GM10266 (cell line): Measurements from ENCODE around the gene PIEZO2.
"Not testable (repeated sequence)": the region's sequence is repeated elsewhere in the genome, so short reads cannot be mapped to it uniquely, and the experiment has no call there.

Source experiments
- DNase-seq: peaks from one replicate; pipeline ENCODE4 v3.0.0; 2012; ENCODE audit errors: extremely low spot score
- TF ChIP-seq, protein P1 (sequence below): IDR thresholded peaks from 2 replicates; pipeline ENCODE4 v1.5.1; 2012; ENCODE audit warnings: mild to moderate bottlenecking, low read depth; ENCODE audit not compliant: control insufficient read depth, insufficient read depth; ENCODE audit errors: missing control alignments

Gene PIEZO2

DNA sequence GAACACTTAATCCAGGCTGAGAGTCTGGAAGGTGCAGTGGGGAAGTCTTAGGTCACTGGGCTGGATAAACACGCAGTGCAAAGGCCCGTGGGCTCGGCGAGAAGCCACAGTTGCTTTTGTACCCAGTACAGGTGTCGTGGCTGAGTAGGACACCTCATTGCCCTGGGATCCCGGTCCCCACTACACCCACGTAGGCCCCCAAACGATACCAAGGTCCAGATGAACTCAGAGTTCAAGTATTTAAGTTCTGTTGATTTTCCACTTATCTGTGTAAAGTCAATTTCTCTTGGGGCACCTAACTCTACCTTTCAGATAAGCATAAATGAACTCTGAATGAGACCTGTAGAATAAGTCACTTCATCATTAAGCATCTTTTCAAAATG is 302.0 kb downstream of the PIEZO2 start:
- TF ChIP-seq, protein P1, sequence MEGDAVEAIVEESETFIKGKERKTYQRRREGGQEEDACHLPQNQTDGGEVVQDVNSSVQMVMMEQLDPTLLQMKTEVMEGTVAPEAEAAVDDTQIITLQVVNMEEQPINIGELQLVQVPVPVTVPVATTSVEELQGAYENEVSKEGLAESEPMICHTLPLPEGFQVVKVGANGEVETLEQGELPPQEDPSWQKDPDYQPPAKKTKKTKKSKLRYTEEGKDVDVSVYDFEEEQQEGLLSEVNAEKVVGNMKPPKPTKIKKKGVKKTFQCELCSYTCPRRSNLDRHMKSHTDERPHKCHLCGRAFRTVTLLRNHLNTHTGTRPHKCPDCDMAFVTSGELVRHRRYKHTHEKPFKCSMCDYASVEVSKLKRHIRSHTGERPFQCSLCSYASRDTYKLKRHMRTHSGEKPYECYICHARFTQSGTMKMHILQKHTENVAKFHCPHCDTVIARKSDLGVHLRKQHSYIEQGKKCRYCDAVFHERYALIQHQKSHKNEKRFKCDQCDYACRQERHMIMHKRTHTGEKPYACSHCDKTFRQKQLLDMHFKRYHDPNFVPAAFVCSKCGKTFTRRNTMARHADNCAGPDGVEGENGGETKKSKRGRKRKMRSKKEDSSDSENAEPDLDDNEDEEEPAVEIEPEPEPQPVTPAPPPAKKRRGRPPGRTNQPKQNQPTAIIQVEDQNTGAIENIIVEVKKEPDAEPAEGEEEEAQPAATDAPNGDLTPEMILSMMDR = no peak
- no peak for DNase-seq

DNA sequence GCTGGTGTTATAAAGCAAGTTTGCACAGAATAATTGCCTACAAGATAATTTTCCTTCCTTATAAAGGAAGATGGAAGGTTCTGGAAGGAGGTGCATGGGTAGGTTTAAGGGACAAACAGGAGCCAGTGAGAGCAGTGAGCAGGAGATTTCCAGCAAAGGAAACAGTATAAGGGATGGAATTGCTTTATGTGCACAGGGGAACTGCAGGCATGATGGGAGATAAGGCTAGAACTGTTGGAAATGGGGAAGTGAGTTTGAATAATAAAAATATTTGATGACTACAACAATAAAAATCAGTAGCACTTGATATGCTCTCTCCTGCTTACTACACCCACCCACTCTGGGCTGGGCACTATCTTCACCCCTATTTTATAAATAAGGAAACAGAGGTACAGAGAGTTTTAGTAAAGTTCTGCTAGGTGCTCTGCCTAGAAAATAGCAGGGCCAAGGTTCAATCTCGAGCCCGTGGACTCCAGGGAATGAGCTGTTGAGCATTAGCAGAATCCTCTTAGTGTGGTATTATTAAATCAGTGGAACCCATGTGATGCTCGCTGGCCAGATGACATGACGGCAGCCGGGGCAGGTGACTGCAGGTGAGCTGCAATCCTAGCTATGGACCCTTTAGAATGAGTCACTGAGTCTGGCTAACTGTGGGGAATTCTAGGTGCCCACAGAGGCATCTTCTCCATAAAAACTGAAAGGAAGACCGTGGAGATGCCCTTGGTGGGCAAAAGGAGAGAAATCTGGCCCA is 302.5 kb downstream of the PIEZO2 start:
- TF ChIP-seq, protein P1 = no peak
- DNase-seq = no peak

DNA sequence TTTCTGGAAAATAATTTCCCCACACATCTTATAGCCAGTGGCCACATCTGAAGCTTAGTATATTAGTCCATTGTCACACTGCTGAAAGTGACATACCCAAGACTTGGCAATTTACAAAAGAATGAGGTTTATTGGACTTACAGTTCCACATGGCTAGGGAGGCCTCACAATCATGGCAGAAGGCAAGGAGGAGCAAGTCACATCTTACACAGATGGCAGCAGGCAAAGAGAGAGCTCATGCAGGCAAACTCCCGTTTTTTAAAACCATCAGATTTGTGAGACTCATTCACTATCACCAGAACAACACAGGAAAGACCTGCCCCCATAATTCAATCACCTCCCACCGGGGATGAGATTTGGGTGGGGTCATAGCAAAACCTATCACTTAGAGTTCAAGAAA is 303.3 kb downstream of the PIEZO2 start:
- not testable (repeated sequence) for DNase-seq

DNA sequence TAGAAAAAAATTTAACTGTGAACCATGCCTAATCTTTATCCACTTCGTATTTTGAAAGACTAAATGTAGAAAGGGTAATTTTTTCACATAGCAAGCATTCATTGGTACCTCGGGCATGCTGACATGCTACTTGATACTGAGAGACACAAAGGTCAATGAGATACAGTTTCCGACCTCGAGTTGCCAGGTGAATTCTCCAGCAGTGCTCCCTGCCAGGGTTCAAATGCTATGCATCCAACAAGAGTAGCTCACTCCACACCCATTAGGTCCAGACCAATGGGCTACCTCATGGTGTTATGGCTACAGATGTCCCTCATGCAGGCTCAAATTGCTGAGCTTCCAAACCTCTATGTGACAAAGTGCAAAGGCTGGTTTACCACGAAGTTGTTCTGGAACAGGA is 305.8 kb downstream of the PIEZO2 start:
- DNase-seq = no peak
- TF ChIP-seq, protein P1 = no peak

DNA sequence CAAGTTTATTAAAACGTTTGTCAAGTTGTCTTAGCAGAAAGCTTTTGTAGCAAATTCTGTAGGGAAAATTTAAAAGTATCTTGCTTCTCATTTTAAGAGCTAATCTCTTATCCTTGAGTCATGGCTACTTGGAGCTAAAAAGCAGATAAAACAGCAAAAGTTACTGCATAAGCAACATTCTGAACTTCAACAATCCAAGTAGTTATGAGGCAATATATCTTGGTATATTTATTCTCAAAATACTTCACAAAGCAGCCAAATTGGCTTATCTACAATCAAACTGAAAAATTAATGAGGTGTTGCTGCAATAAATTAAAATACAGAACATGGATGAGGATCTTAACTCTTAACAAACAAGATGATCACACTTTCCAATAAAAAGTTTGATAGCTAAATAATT is 306.5 kb downstream of the PIEZO2 start:
- TF ChIP-seq, protein P1 = no peak
- DNase-seq = no peak

DNA sequence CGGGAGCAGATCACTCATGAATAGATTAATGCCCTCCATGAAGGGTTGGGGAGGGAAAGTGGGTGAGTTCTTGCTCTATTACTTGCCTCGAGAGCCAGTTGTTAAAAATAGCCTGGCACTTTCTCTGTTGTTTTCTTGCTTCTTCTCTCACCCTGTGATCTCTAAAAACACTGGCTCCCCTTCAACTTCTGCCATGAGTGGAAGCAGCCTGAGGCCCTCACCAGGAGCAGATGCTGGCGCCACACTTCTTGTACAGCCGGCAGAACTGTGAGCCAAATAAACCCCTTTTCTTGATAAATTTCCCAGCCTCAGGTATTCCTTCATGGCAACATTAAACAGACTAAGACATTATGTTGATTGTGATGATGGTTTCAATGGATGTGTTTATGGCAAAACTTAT is 307.0 kb downstream of the PIEZO2 start:
- TF ChIP-seq, protein P1 = no peak

DNA sequence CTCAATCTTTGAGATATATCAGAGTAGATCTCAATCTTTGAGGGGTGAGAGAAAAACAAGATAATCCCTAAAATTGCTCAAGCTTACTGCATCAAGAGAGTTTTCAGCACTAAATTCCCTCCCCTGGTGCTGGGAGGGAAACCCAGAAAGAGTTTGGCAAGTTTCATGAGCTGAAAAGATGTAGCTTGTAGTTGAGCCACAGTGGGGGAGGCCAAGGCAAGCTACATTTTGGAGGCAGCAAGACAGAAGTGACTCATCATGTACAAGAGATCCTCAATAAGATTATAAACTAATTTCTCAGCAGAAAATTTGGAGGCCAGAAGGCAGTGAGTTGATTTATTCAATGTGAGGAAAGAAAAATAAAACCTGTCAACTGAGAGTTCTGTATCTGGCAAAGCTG is 308.2 kb downstream of the PIEZO2 start:
- DNase-seq = no peak
- TF ChIP-seq, protein P1 = no peak

More for the DNA sequence above, 307.0 kb downstream of the PIEZO2 start:
- DNase-seq = no peak

DNA sequence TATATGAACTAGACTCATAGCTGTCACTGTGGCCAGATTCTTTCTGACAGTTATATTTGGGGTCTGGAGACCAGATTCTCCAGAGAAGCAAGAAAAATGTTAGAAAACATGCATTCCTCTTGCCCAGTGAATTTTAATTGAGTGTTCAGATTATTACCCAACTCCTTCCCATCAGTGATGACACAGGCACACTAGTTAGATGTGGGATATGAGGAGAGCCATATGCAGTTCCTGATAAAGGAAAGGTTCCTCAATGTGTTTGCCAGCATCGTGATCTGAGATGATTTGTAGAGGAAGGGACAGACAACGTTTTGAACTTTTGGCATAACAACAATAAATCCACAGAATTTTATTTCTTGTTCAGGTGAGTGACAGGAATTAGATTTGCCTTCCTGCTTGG is 308.6 kb downstream of the PIEZO2 start:
- TF ChIP-seq, protein P1 = no peak
- DNase-seq = no peak
